HG03159 (cell line): ENCODE data around the gene SPTBN5.
"Not testable (repeated sequence)": the region's sequence is repeated elsewhere in the genome, so short reads cannot be mapped to it uniquely, and the experiment has no call there.

Experiments
- ATAC-seq: cut with Tn5 transposase; IDR thresholded peaks from one replicate; pipeline ENCODE4 v1.9.1; 2021; ENCODE audit warnings: mild to moderate bottlenecking, moderate library complexity; ENCODE audit not compliant: unreplicated experiment

Gene SPTBN5

GRCh38 chr15:41849204-41849603 is 44.6 kb downstream of the SPTBN5 start:
- ATAC-seq: no peak

DNA sequence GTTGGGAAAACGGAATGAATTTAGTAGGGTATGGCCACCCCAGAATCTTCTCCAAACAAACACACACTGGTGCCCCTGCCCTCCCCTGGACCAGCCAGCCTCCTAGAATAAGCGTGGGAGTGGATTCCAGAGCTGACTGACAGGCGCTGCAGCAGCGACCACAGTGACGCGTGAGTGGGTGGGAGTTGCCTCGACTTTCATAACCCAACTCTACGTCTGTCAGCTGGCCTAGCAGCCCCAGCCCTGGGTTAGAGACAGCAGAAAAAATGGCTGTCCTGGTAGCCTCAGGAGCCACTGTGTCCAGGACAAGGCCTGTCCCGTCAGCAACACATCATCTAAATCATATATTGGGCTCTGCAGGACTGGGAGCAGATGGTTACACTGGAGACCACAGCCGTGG is 45.2 kb downstream of the SPTBN5 start:
- ATAC-seq: no peak

DNA sequence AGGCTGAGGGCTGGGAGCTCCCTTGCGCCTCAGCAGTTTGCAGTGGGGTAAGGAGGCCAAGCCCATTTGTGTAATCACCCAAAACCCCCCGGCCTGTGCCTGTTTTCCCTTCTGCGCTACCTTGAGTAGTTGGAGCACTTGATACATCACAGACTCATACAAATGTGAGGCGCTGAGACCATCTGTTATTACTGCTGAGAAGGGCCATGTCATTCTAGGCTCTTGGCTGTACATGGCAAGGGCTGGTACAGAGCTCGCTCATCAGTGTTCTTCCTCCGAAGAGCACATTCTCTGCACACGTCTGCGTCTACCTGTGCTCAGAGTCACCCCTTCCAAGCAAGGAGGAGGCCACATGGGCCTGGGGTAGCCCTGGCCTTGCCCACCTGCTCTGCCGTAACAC is 45.9 kb downstream of the SPTBN5 start:
- ATAC-seq: no peak

DNA sequence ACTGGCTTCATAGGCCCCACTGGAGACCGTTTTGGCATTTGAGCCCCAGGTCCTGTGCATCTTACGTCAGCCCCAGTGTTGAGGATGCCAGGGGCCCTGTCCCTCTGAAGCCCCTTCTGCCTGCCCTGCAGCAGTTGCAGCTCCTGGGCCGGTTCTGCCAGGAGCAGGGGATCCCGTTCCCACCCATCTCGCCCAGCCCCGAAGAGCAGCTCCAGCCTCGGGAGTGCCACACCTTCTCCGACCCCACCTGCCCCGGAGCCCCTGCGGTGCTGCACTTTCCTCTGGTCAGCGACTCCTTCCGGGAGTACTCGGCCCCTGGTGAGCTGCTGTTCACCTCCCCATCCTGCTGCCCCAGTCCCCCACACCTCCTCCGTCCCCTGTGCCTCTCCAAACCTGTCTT is 46.6 kb downstream of the SPTBN5 start:
- ATAC-seq: no peak

- ATAC-seq: no peak
Measured at GRCh38 chr15:41844814-41845213, 49.0 kb downstream of the SPTBN5 start.

GRCh38 chr15:41843571-41843970 is 50.3 kb downstream of the SPTBN5 start:
- ATAC-seq: no peak

DNA sequence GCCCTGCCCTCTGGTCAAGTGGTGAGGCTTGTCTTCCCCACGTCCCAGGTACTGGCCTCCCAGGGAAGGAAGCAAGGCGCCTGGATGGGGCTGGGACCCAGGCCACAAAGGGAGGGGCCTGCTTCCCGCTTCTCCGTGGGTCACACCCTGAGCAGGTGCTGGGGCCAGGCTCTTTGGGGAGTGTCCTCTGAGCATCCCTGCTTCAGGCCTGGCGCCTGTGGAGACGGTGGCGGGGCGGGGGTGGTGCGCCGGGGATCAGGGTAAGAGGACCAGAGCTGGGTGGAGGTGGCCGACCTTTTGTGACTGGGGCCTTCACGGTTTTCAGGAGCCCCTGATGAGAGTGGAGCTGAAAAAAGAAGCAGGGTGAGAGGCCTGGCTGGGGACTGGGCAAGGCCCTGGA is 51.6 kb downstream of the SPTBN5 start:
- ATAC-seq: no peak

DNA sequence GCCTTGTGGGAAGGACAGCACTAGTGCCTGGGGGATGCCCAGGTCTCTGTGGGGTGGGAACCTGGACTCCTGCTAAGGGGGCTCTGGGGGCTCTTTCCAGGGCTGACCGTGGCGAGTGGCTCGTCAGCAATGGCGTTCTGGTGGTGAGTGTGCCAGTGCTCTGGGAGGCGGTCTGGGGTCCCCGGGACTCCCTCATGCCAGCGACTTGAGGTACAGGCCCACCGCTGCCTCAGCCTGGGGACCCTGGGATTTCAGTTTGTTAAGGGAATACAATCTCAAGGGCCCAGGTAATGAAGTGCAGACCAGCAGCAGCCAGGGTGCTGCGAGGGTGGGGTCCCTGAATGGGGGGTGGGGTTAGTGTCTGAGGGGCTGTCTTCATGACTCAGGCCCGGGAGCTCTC is 52.7 kb downstream of the SPTBN5 start:
- ATAC-seq: no peak

GRCh38 chr15:41840673-41841072 is 53.2 kb downstream of the SPTBN5 start:
- no peak for ATAC-seq

GRCh38 chr15:41839781-41840491 is 53.9 kb downstream of the SPTBN5 start:
- no peak for ATAC-seq

GRCh38 chr15:41838400-41838897 is 55.4 kb downstream of the SPTBN5 start, which contains the start of gene PLA2G4B:
Gene PLA2G4B (plus strand): TSS chr15:41838847. CDS start chr15:41838914, 67 bp downstream.
- no peak for ATAC-seq

GRCh38 chr15:41836713-41837454 is 57.0 kb downstream of the SPTBN5 start:
- no peak for ATAC-seq

DNA sequence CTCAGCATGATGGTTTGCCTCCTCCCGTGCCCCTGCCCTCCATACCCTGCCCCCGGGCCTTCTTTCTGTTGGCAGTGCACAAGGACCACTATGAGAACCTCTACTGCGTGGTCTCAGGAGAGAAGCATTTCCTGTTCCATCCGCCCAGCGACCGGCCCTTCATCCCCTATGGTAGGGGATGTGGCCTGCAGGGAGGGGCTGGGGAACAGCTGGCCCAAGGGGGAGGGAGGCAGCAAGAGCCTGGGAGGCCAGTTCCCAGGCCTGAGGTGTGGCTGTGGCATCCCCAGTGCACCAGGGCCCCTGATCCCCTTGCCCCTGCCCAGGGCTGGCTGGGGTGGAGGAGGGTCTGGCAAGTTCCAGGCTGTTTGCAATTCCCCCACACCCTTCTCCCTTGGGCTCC is 57.8 kb downstream of the SPTBN5 start:
- no peak for ATAC-seq

- ATAC-seq: no peak
Measured at GRCh38 chr15:41834096-41834495, 59.8 kb downstream of the SPTBN5 start.

DNA sequence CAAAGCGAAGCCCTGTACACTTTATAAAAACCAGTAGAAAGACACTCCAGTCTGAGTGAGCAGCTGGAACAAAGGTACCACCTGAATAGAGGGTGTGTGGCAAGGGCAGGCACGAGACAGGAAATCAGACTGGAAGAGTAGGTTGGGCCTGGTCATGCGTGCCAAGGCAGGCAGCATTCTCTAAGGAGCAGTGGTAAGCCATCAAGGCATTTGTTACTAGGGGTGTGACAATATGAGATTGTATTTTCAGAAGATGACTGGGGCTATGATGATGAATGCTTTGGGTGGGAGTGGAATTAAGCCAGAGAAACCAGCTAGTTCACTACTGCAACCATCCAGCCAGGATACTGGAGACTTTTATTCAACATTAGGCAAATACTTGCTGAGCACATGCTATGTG is 61.0 kb downstream of the SPTBN5 start:
- ATAC-seq: no peak

- no peak for ATAC-seq
Measured at GRCh38 chr15:41832208-41832607, 61.6 kb downstream of the SPTBN5 start.

DNA sequence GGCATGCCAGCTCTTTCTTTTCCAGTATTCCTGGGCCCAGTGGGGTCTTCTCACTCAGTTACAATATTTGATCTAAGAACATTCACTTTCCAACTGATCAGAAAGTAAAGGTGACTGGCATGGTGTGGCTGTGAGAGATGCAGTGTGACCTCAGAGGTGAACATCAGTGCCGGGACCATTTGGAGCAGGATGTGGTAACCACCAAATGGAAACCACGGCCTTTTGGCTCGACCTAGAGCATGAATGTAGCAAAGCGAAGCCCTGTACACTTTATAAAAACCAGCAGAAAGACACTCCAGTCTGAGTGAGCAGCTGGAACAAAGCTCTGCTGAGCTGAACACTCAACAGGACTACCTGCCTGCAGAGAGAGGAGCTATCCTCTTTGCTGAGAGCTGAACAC is 62.6 kb downstream of the SPTBN5 start:
- ATAC-seq: not testable (repeated sequence)

GRCh38 chr15:41829959-41830646 is 63.8 kb downstream of the SPTBN5 start:
- no peak for ATAC-seq

- ATAC-seq: no peak
Measured at GRCh38 chr15:41828807-41829141, 65.1 kb downstream of the SPTBN5 start.

- ATAC-seq: peak; percentile 60
Measured at GRCh38 chr15:41827880-41828806, 65.7 kb downstream of the SPTBN5 start, which contains the start of gene JMJD7. Gene JMJD7 (plus strand): TSS chr15:41828092. CDS start chr15:41828125, 33 bp downstream.
